Transverse colon (tissue), 4 donors: ENCODE results near the gene DPM2. TPM values are rescaled to one million over a fixed set of nuclear protein-coding genes. Genes with fewer than 3 reads are reported as not detected.
A peak's percentile ranks its signal among the peaks of the same experiment; 100 is the strongest.

Source experiments
- DNase-seq: peaks from one replicate; pipeline ENCODE4 v3.0.0-alpha.2; 2019
- H3K27ac ChIP-seq, 4 donors: fragments of 200-600 bp; sonication (generic); 2 replicates each; pipeline ENCODE4 v1.5.1; 2016 to 2018; ENCODE audit warnings: inconsistent platforms in 4 of 4
- H3K27me3 ChIP-seq: fragments of 200-600 bp; sonication (generic); 2 replicates; pipeline ENCODE4 v1.5.1; 2017; ENCODE audit warnings: inconsistent platforms
- H3K36me3 ChIP-seq, 4 donors: fragments of 200-600 bp; sonication (generic); 2 replicates each; pipeline ENCODE4 v1.5.1; 2017 to 2019; ENCODE audit warnings: inconsistent platforms in 4 of 4
- H3K4me1 ChIP-seq, 4 donors: fragments of 200-600 bp; sonication (generic); 2 replicates each; pipeline ENCODE4 v1.5.1; 2017 to 2020; ENCODE audit warnings: inconsistent platforms in 4 of 4
- H3K4me3 ChIP-seq, 4 donors: fragments of 200-600 bp; sonication (generic); 1 replicate in 1 of 4; 2 replicates in 3 of 4; pipeline versions ENCODE4 v1.5.1 to v1.6.1; 2017 to 2019; ENCODE audit warnings: inconsistent platforms in 4 of 4
- H3K9me3 ChIP-seq, 2 donors: fragments of 200-600 bp; sonication (generic); 2 replicates each; pipeline ENCODE4 v1.5.1; 2017 to 2019; ENCODE audit warnings: inconsistent platforms in 2 of 2
- CTCF ChIP-seq, 5 experiments: fragments of 200-600 bp in 3 of 5; fragments of 450-650 bp in 2 of 5; sonication (generic) in 3 of 5; IDR thresholded peaks; 1 replicate in 2 of 5; 2 replicates in 3 of 5; pipeline ENCODE4 v1.5.1; 2016 to 2017; ENCODE audit warnings: antibody characterized with exemption in 5 of 5, inconsistent platforms in 3 of 5, mild to moderate bottlenecking in 2 of 5, moderate library complexity in 1 of 5
- EP300 ChIP-seq: sonication (generic); formaldehyde crosslinking; IDR thresholded peaks from one replicate; pipeline ENCODE4 v1.6.1; 2017; ENCODE audit warnings: antibody characterized with exemption, low read depth
- POLR2A ChIP-seq: fragments of 450-650 bp; IDR thresholded peaks from one replicate; pipeline ENCODE4 v1.6.1; 2016; ENCODE audit warnings: antibody characterized with exemption, mild to moderate bottlenecking, moderate library complexity
- POLR2AphosphoS5 ChIP-seq, 3 donors: sonication (generic); formaldehyde crosslinking; IDR thresholded peaks; one replicate each; pipeline ENCODE4 v1.6.1; 2016; ENCODE audit warnings: antibody characterized with exemption in 3 of 3
- WGBS, 2 donors: methylation state at CpG; one replicate each; pipeline ENCODE4 v1.1.5; 2018; ENCODE audit warnings: low coverage in 1 of 2; 5-methylcytosine and 5-hydroxymethylcytosine counted together
- in situ Hi-C, 4 donors: fragments of 200-750 bp; cut with MboI; loops; one replicate each; pipeline versions ENCODE4 v1.15.0 to v1.15.1; 2017; ENCODE audit warnings: low sequenced_read_pairs in 3 of 4, low pct_ligation_motif_present in 1 of 4, low pct_unique_long_range_greater_than_20kb in 1 of 4
- intact Hi-C: fragments of 100-400 bp; cut with DNase I; formaldehyde crosslinking; loops from one replicate; pipeline ENCODE4 v1.15.1; 2023; ENCODE audit warnings: low total_unique reads
- total RNA-seq, 4 donors: library from RNA; depleted of rRNA; stranded (reverse); fragments of >200 nt; gene quantifications; one replicate each; pipeline ENCODE4 v1.1.0, GENCODE V29; 2016

DPM2 gene
- total RNA-seq, 4 donors from 2014 or later = 20.6 to 249 (median 26.3) TPM

- in situ Hi-C loops (no loop called here), intact Hi-C loops (no loop called here)
- WGBS, 2 donors = 77 to 100% methylated on average over 1 to 14 of the region's 14 CpGs
- TF ChIP-seq CTCF (IDR thresholded peaks at IDR 0.05) (no peak), POLR2A (no peak), POLR2AphosphoS5 (IDR thresholded peaks at IDR 0.05) (no peak), EP300 (no peak)
- Histone ChIP-seq H3K4me3 (peak overlapping the region in 2 of 4 donors; percentile 44 to 57), H3K27me3 (peaks cover under 1% of the 10 kb centered on the region), H3K4me1 (peaks cover 8 to 32% (median 22%) of the 10 kb centered on the region in 4 donors), H3K36me3 (no peaks in the 10 kb centered on the region), H3K9me3 (no peaks in the 10 kb centered on the region), H3K27ac (no peak overlapping the region)
- no peak for DNase-seq
Measured at GRCh38 chr9:127936347-127936852, 1.3 kb downstream of the DPM2 start.

GRCh38 chr9:127935765-127936221, 1.9 kb downstream of the DPM2 start:
- no peaks in the 10 kb centered on the region for H3K9me3 ChIP-seq
- intact Hi-C loops = no loop called here
- no peak for TF ChIP-seq CTCF (IDR thresholded peaks at IDR 0.05)
- TF ChIP-seq POLR2AphosphoS5 (IDR thresholded peaks at IDR 0.05) = no peak
- no peak for TF ChIP-seq POLR2A
- no peak for TF ChIP-seq EP300
- H3K36me3 ChIP-seq = no peaks in the 10 kb centered on the region
- peaks cover 5% of the 10 kb centered on the region for H3K27me3 ChIP-seq
- no peak overlapping the region for H3K27ac ChIP-seq
- in situ Hi-C loops = no loop called here
- no peak for DNase-seq
- H3K4me3 ChIP-seq = no peak overlapping the region
- 69 to 100% methylated on average over 1 to 4 of the region's 4 CpGs for WGBS, 2 donors
- peaks cover 13 to 38% (median 28%) of the 10 kb centered on the region in 4 donors for H3K4me1 ChIP-seq

GRCh38 chr9:127934986-127935385, 2.7 kb downstream of the DPM2 start:
- DNase-seq = no peak
- Histone ChIP-seq H3K4me3 (no peak overlapping the region), H3K27ac (no peak overlapping the region), H3K9me3 (no peaks in the 10 kb centered on the region), H3K27me3 (peaks cover 10% of the 10 kb centered on the region), H3K4me1 (peaks cover 17 to 46% (median 35%) of the 10 kb centered on the region in 4 donors), H3K36me3 (no peaks in the 10 kb centered on the region)
- intact Hi-C loops = no loop called here
- in situ Hi-C loops = no loop called here
- no peak for TF ChIP-seq EP300
- TF ChIP-seq POLR2AphosphoS5 (IDR thresholded peaks at IDR 0.05) = no peak
- no peak for TF ChIP-seq CTCF (IDR thresholded peaks at IDR 0.05)
- no peak for TF ChIP-seq POLR2A
- 0 to 74% methylated on average over 1 to 6 of the region's 11 CpGs for WGBS, 2 donors

- Histone ChIP-seq H3K4me3 (no peak overlapping the region), H3K36me3 (no peaks in the 10 kb centered on the region), H3K9me3 (no peaks in the 10 kb centered on the region), H3K4me1 (peaks cover 17 to 46% (median 35%) of the 10 kb centered on the region in 4 donors), H3K27ac (no peak overlapping the region), H3K27me3 (peaks cover 15% of the 10 kb centered on the region)
- 90 to 100% methylated on average over 3 to 4 of the region's 4 CpGs for WGBS, 2 donors
- DNase-seq = no peak
- TF ChIP-seq CTCF (IDR thresholded peaks at IDR 0.05) (no peak), POLR2AphosphoS5 (IDR thresholded peaks at IDR 0.05) (no peak), POLR2A (no peak), EP300 (no peak)
- intact Hi-C loops = no loop called here
- in situ Hi-C loops = no loop called here
Measured at GRCh38 chr9:127934248-127934647, 3.4 kb downstream of the DPM2 start.
